Ishikawa (cell line): ENCODE measurements around the gene MMP2.

Experiments
- CEBPB ChIP-seq: IDR thresholded peaks from 2 replicates; pipeline ENCODE4 v1.6.1; 2012
- CREB1 ChIP-seq: IDR thresholded peaks from 2 replicates; pipeline ENCODE4 v1.6.1; 2012; ENCODE audit warnings: low read depth
- EGR1 ChIP-seq: IDR thresholded peaks from 2 replicates; pipeline ENCODE4 v1.6.1; 2012
- EP300 ChIP-seq: IDR thresholded peaks from 2 replicates; pipeline ENCODE4 v1.6.1; 2012; ENCODE audit warnings: borderline replicate concordance
- FOXM1 ChIP-seq: IDR thresholded peaks from 2 replicates; pipeline ENCODE4 v1.6.1; 2012; ENCODE audit warnings: low read depth, borderline replicate concordance
- MAX ChIP-seq: IDR thresholded peaks from 2 replicates; pipeline ENCODE4 v1.6.1; 2012
- NFIC ChIP-seq: IDR thresholded peaks from 2 replicates; pipeline ENCODE4 v1.6.1; 2012
- RAD21 ChIP-seq: IDR thresholded peaks from 2 replicates; pipeline ENCODE4 v1.6.1; 2012; ENCODE audit warnings: low read depth
- REST ChIP-seq: IDR thresholded peaks from 2 replicates; pipeline ENCODE4 v1.6.1; 2012; ENCODE audit warnings: low read depth, mild to moderate bottlenecking
- TAF1 ChIP-seq: IDR thresholded peaks from 2 replicates; pipeline ENCODE4 v1.6.1; 2012; ENCODE audit warnings: low read depth, mild to moderate bottlenecking
- TCF12 ChIP-seq: IDR thresholded peaks from 2 replicates; pipeline ENCODE4 v1.6.1; 2012; ENCODE audit warnings: low read depth
- TEAD4 ChIP-seq: IDR thresholded peaks from 2 replicates; pipeline ENCODE4 v1.6.1; 2012
- USF1 ChIP-seq: IDR thresholded peaks from 2 replicates; pipeline ENCODE4 v1.6.1; 2012
- YY1 ChIP-seq: IDR thresholded peaks from 2 replicates; pipeline ENCODE4 v1.6.1; 2012; ENCODE audit warnings: low read depth
- ZBTB7A ChIP-seq: IDR thresholded peaks from 2 replicates; pipeline ENCODE4 v1.6.1; 2012; ENCODE audit warnings: low read depth

Gene MMP2

GRCh38 chr16:55443434-55444346 is 35.3 kb upstream of the MMP2 start:
- TF ChIP-seq TCF12 (no peak), FOXM1 (no peak), REST (no peak), TAF1 (no peak), NFIC (no peak), YY1 (no peak), ZBTB7A (no peak), EGR1 (no peak), CEBPB (no peak)

GRCh38 chr16:55444754-55445485 is 34.1 kb upstream of the MMP2 start:
- no peak for TF ChIP-seq ZBTB7A
- no peak for TF ChIP-seq TCF12
- TF ChIP-seq EP300: no peak
- no peak for TF ChIP-seq NFIC
- no peak for TF ChIP-seq TAF1
- TF ChIP-seq RAD21: no peak
- TF ChIP-seq MAX: no peak
- no peak for TF ChIP-seq YY1

- no peak for TF ChIP-seq CREB1
- no peak for TF ChIP-seq YY1
- TF ChIP-seq TCF12: no peak
- no peak for TF ChIP-seq MAX
- no peak for TF ChIP-seq TEAD4
- TF ChIP-seq TAF1: no peak
- TF ChIP-seq EP300: no peak
- no peak for TF ChIP-seq EGR1
- no peak for TF ChIP-seq ZBTB7A
- no peak for TF ChIP-seq USF1
- no peak for TF ChIP-seq FOXM1
- TF ChIP-seq RAD21: no peak
- TF ChIP-seq CEBPB: no peak
- TF ChIP-seq NFIC: no peak
- TF ChIP-seq REST: no peak
These were observed 31.8 kb upstream of the MMP2 start for GRCh38 chr16:55447231-55447630.

- TF ChIP-seq USF1 (no peak), CREB1 (no peak), RAD21 (no peak), CEBPB (no peak), MAX (no peak), TAF1 (no peak)
These were observed 26.0 kb upstream of the MMP2 start for GRCh38 chr16:55452996-55453395.

- TF ChIP-seq REST: no peak
- TF ChIP-seq EGR1: no peak
- no peak for TF ChIP-seq EP300
- no peak for TF ChIP-seq NFIC
- TF ChIP-seq MAX: no peak
- no peak for TF ChIP-seq USF1
- TF ChIP-seq RAD21: no peak
- TF ChIP-seq TAF1: no peak
- TF ChIP-seq TCF12: no peak
These were observed 25.1 kb upstream of the MMP2 start for GRCh38 chr16:55453909-55454308.
